ENCODE results near the gene STK16. TPM values are rescaled to one million over a fixed set of nuclear protein-coding genes. Genes with fewer than 3 reads are reported as not detected.

Gene STK16
- total and polyA plus RNA-seq, 2 of the 13 experiments (the other 11 are each of a cell fraction or from before 2014, with no cell fraction given), result 28.0 to 50.9 TPM

DNA sequence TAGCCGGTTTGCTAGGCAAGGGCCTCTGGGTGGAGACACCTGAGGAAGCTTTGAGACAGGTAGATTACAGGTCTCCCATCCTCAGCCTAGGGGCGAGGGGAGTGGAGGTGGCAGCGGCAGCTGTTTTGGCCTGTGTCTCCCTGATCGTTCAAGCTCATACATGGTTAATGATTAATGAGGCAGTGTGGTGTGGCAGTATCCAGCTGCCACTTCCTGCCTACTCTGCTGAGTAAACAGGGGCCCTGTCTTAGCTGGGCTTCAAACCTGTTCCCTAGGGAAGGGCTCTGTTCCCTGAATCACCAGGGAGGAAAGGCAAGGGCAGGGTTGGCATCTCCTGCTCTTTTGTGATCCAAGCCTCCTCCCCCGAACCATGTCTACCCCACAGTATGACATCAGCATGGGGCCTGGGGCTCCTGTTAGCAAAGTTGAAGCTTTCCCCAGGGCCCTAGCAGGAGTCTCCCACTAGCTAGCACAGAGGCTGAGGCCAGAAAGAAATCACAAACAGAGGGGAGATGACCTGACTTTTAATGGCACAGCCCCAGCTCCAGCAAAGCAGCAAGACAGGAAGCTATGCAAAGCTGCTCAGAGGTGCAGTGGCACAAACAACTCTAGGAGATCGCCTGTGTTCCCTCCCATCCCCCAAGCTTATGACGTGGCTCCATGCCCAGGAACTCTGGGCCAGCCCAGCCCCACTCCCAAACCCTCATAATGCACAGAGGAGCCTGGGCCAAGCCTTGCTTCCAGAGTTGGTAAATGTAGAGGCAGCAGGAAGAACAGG, 4.1 kb downstream of the STK16 start (continued):
- TF ChIP-seq PITX1 (CRISPR knock-in tag; IDR thresholded peaks at IDR 0.05) (peak; percentile 87), RBFOX2 (IDR thresholded peaks at IDR 0.05; ENCODE audit: low read depth, low read length) (peak; percentile 54; the same call in 1 of the 2 replicates), NFKB2 (CRISPR knock-in tag; IDR thresholded peaks at IDR 0.05; ENCODE audit: borderline replicate concordance) (no peak; the same call in 1 of the 2 replicates), ONECUT2 (CRISPR knock-in tag; IDR thresholded peaks at IDR 0.05) (no peak), TCF12 (IDR thresholded peaks at IDR 0.05) (no peak), TCF12 (CRISPR knock-in tag; IDR thresholded peaks at IDR 0.05) (no peak), DNMT1 (CRISPR knock-in tag; IDR thresholded peaks at IDR 0.05) (no peak), HMG20B (CRISPR knock-in tag; conservative IDR thresholded peaks at IDR 0.05) (no peak), THAP9 (CRISPR knock-in tag; IDR thresholded peaks at IDR 0.05; ENCODE audit: borderline replicate concordance) (peak; percentile 69; the same call in 1 of the 2 replicates), HOXA3 (CRISPR knock-in tag; IDR thresholded peaks at IDR 0.05) (0 out of 2 replicates have a peak, but pooled peaks have one; percentile 30), NR2F6 (IDR thresholded peaks at IDR 0.05) (peak; percentile 28; the same call in 1 of the 2 replicates), NR2F6 (CRISPR knock-in tag; IDR thresholded peaks at IDR 0.05) (peak; percentile 30; the same call in 1 of the 2 replicates), MTA3 (CRISPR knock-in tag; IDR thresholded peaks at IDR 0.05) (no peak), ARNTL (CRISPR knock-in tag; IDR thresholded peaks at IDR 0.05) (peak; percentile 43; the same call in 1 of the 2 replicates), ZNF264 (CRISPR knock-in tag; IDR thresholded peaks at IDR 0.05) (0 out of 2 replicates have a peak, but pooled peaks have one; percentile 22), ZNF83 (CRISPR knock-in tag; IDR thresholded peaks at IDR 0.05; ENCODE audit: borderline replicate concordance) (0 out of 2 replicates have a peak, but pooled peaks have one; percentile 31), ZC3H4 (CRISPR knock-in tag; IDR thresholded peaks at IDR 0.05; ENCODE audit: borderline replicate concordance) (no peak; the same call in none of the 2 replicates), FOXO1 (CRISPR knock-in tag; IDR thresholded peaks at IDR 0.05) (peak; percentile 78; the same call in 1 of the 2 replicates), ZNF432 (CRISPR knock-in tag; IDR thresholded peaks at IDR 0.05; ENCODE audit: borderline replicate concordance) (no peak), ZNF570 (CRISPR knock-in tag; IDR thresholded peaks at IDR 0.05; ENCODE audit: borderline replicate concordance) (no peak)
- TF ChIP-seq, protein P1, sequence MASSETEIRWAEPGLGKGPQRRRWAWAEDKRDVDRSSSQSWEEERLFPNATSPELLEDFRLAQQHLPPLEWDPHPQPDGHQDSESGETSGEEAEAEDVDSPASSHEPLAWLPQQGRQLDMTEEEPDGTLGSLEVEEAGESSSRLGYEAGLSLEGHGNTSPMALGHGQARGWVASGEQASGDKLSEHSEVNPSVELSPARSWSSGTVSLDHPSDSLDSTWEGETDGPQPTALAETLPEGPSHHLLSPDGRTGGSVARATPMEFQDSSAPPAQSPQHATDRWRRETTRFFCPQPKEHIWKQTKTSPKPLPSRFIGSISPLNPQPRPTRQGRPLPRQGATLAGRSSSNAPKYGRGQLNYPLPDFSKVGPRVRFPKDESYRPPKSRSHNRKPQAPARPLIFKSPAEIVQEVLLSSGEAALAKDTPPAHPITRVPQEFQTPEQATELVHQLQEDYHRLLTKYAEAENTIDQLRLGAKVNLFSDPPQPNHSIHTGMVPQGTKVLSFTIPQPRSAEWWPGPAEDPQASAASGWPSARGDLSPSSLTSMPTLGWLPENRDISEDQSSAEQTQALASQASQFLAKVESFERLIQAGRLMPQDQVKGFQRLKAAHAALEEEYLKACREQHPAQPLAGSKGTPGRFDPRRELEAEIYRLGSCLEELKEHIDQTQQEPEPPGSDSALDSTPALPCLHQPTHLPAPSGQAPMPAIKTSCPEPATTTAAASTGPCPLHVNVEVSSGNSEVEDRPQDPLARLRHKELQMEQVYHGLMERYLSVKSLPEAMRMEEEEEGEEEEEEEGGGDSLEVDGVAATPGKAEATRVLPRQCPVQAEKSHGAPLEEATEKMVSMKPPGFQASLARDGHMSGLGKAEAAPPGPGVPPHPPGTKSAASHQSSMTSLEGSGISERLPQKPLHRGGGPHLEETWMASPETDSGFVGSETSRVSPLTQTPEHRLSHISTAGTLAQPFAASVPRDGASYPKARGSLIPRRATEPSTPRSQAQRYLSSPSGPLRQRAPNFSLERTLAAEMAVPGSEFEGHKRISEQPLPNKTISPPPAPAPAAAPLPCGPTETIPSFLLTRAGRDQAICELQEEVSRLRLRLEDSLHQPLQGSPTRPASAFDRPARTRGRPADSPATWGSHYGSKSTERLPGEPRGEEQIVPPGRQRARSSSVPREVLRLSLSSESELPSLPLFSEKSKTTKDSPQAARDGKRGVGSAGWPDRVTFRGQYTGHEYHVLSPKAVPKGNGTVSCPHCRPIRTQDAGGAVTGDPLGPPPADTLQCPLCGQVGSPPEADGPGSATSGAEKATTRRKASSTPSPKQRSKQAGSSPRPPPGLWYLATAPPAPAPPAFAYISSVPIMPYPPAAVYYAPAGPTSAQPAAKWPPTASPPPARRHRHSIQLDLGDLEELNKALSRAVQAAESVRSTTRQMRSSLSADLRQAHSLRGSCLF (CRISPR knock-in tag; IDR thresholded peaks at IDR 0.05; ENCODE audit: borderline replicate concordance), result no peak
- TF ChIP-seq, protein P2, sequence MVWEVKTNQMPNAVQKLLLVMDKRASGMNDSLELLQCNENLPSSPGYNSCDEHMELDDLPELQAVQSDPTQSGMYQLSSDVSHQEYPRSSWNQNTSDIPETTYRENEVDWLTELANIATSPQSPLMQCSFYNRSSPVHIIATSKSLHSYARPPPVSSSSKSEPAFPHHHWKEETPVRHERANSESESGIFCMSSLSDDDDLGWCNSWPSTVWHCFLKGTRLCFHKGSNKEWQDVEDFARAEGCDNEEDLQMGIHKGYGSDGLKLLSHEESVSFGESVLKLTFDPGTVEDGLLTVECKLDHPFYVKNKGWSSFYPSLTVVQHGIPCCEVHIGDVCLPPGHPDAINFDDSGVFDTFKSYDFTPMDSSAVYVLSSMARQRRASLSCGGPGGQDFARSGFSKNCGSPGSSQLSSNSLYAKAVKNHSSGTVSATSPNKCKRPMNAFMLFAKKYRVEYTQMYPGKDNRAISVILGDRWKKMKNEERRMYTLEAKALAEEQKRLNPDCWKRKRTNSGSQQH (CRISPR knock-in tag; IDR thresholded peaks at IDR 0.05; ENCODE audit: low read depth), result no peak; the same call in 1 of the 2 replicates
